ENCODE results near the gene MMD. TPM values are rescaled to one million over a fixed set of nuclear protein-coding genes. Genes with fewer than 3 reads are reported as not detected.
A peak's percentile ranks its signal among the peaks of the same experiment; 100 is the strongest.

The MMD gene
- total RNA-seq, 1 donor from 2014 or later: 16.0 TPM

DNA sequence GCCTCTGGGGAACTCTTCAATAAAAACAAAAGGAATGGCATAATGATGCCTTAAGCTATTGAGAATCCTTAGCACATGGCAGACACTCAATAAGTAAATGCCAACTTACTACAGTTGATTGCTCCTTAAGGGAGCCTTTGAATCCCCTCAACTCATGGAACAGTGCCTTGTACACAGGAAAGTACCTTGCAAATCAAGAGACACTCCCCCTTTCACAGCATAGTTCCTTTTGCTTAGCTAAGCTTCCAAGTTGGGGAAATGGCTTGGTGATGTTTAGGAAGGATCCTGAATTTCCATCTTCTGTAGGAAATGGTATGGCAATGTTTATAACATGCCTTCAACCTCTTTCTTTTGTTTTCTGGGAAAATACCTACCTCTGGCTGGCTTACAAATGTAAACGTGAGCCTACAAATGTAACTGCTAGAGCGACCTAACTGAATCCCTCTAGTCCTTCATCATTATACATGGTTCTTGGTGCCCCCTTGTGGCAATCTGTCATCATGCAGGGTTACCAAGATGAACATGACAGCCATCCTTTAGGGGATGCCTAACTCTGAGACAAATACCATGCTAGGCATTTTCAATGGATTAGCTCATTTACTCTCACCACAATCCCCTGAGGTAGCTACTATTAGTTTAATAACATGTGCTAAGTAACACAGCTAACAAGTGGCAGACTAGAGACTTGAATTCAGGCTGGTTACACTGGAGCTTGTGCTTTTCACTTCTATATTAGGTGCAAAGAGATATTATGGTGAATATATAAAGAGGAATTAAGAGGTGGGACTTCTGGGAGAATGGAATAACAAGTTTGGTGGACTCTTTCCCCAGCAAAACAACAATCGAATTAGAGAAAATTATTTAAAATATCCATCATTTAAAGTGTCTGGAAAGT lies 65.0 kb downstream of the MMD start:
- DNase-seq: no peak
- ATAC-seq: peak; percentile 93
- H3K36me3 ChIP-seq: no peaks in the 10 kb centered on the region

DNA sequence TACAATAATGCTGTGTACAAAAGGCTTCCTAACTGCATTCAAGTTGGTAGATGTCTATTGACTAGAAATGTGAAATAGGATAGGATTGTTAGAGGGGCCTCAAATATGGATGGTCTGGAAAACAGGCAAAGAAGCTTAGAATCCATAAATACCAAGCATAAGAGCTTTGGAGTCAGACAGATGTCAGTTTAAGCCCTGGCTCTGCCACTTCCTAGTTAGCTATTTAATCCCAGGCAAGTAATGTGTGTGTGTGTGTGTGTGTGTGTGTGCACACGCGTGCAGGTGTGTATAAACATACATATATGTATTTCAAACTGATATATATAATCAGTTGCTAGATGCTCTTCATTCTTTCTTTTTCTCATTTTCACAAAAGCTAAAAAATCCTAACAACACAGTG lies 66.7 kb downstream of the MMD start:
- Histone ChIP-seq H3K9me3 (no peaks in the 10 kb centered on the region), H3K4me1 (no peaks in the 10 kb centered on the region), H3K36me3 (no peaks in the 10 kb centered on the region), H3K27ac (no peak overlapping the region), H3K4me3 (no peak overlapping the region), H3K27me3 (no peaks in the 10 kb centered on the region)
- no peak for TF ChIP-seq CTCF (IDR thresholded peaks at IDR 0.05)
- intact Hi-C loops (cut with DNase I): no loop called here
- DNase-seq (no peak), ATAC-seq (no peak)

More for the DNA sequence above, 65.0 kb downstream of the MMD start:
- no peak overlapping the region for H3K4me3 ChIP-seq
- H3K9me3 ChIP-seq: peaks cover 7% of the 10 kb centered on the region
- no peaks in the 10 kb centered on the region for H3K27me3 ChIP-seq
- no peak overlapping the region for H3K27ac ChIP-seq
- no peaks in the 10 kb centered on the region for H3K4me1 ChIP-seq
- intact Hi-C loops (cut with DNase I): no loop called here
- TF ChIP-seq CTCF (IDR thresholded peaks at IDR 0.05): peak; percentile 90

DNA sequence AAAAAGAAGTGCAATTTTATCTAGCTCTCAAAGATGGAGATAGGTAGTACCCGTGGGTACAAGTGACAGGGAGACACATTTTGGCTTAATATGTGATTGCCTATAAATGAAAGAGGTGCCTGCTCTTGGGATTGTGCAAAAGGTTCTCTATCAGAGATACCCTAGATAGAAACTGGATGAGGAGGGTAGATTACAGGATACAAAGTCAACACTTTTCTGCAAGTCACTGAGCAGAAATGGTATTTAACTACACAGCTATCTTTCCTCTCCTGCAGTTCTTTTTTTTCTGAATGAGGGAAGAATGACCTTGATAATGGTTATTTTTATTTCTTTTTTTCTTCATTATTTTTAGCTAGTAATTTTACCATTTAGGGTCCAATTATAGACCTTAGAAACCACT lies 67.6 kb downstream of the MMD start:
- TF ChIP-seq CTCF (IDR thresholded peaks at IDR 0.05): no peak
- H3K4me1 ChIP-seq: no peaks in the 10 kb centered on the region
- no peak overlapping the region for H3K27ac ChIP-seq
- H3K9me3 ChIP-seq: no peaks in the 10 kb centered on the region
- no peaks in the 10 kb centered on the region for H3K36me3 ChIP-seq
- no peak overlapping the region for H3K4me3 ChIP-seq
- H3K27me3 ChIP-seq: no peaks in the 10 kb centered on the region
- no peak for DNase-seq
- no peak for ATAC-seq
- intact Hi-C loops (cut with DNase I): no loop called here

DNA sequence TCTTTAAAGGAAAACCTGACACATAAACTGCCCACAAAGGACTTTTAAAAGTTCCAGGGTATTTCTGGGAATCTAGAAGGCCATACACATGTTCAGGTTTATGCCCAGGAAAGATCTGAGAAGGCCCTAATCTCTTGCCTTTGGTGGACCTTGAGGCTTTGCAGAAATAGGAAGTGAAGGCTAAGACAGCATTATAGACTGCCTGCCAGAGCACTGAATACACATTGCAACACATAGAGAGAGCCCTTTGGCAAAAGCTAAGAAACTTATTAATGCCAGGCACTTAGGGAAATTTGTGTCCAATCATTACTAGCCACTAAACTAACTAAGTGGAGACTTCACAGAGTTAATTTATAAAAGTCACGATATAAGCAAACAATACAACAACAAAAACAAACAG lies 70.4 kb downstream of the MMD start:
- ATAC-seq (peak; percentile 50), DNase-seq (no peak)
- H3K27me3 ChIP-seq: no peaks in the 10 kb centered on the region
- no peaks in the 10 kb centered on the region for H3K9me3 ChIP-seq
- H3K4me1 ChIP-seq: no peaks in the 10 kb centered on the region
- intact Hi-C loops (cut with DNase I): no loop called here
- no peak for TF ChIP-seq CTCF (IDR thresholded peaks at IDR 0.05)
- H3K36me3 ChIP-seq: no peaks in the 10 kb centered on the region
- H3K4me3 ChIP-seq: no peak overlapping the region
- H3K27ac ChIP-seq: no peak overlapping the region

- ATAC-seq (no peak), DNase-seq (no peak)
- Histone ChIP-seq H3K27ac (no peak overlapping the region), H3K27me3 (no peaks in the 10 kb centered on the region), H3K9me3 (no peaks in the 10 kb centered on the region), H3K4me1 (no peaks in the 10 kb centered on the region), H3K36me3 (no peaks in the 10 kb centered on the region), H3K4me3 (no peak overlapping the region)
- intact Hi-C loops (cut with DNase I): no loop called here
- TF ChIP-seq CTCF (IDR thresholded peaks at IDR 0.05): no peak
Observed at GRCh38 chr17:55350825-55351205, 70.8 kb downstream of the MMD start.

Data from upper lobe of right lung (tissue), 1 donor.